PC-9 (cell line): ENCODE results near the gene PSG2.
"Not testable (repeated sequence)": the region's sequence is repeated elsewhere in the genome, so short reads cannot be mapped to it uniquely, and the experiment has no call there.

ENCODE experiments used
- EZH2 ChIP-seq: fragments of 200-600 bp; sonication (generic); IDR thresholded peaks from 2 replicates; pipeline ENCODE4 v1.8.0; 2017; ENCODE audit warnings: antibody characterized with exemption, low read depth
- TF ChIP-seq, protein P1 (sequence below): fragments of 200-600 bp; sonication (generic); conservative IDR thresholded peaks from 2 replicates; pipeline ENCODE4 v1.6.1; 2017; ENCODE audit warnings: mixed run types, antibody characterized with exemption, mild to moderate bottlenecking, moderate library complexity

DNA sequence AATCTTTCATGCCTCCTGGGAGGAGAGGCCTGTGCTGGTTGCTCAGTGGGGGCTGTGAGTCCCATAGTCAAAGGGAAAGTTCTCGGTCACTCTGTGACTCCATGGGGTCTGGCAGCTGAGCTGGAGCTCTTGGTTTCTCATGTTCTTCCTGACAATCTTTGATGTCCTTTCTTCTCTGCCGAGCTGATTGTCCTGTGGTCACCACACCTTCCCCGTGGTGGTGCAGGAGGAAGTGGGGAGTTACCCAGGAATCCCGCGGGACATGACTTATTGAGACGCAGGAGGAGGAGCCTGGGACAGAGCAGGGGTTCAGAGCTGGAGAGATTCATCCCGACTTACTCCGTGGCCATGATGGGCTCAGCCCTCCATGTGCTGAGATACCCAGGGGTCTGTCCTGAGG is 55.4 kb downstream of the PSG2 start:
- TF ChIP-seq, protein P1, sequence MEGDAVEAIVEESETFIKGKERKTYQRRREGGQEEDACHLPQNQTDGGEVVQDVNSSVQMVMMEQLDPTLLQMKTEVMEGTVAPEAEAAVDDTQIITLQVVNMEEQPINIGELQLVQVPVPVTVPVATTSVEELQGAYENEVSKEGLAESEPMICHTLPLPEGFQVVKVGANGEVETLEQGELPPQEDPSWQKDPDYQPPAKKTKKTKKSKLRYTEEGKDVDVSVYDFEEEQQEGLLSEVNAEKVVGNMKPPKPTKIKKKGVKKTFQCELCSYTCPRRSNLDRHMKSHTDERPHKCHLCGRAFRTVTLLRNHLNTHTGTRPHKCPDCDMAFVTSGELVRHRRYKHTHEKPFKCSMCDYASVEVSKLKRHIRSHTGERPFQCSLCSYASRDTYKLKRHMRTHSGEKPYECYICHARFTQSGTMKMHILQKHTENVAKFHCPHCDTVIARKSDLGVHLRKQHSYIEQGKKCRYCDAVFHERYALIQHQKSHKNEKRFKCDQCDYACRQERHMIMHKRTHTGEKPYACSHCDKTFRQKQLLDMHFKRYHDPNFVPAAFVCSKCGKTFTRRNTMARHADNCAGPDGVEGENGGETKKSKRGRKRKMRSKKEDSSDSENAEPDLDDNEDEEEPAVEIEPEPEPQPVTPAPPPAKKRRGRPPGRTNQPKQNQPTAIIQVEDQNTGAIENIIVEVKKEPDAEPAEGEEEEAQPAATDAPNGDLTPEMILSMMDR: not testable (repeated sequence)
- not testable (repeated sequence) for TF ChIP-seq EZH2
